NCI-H82 (cell line): Measurements from ENCODE around the gene CNPY4.

ENCODE experiments used
- DNase-seq: peaks from one replicate; lab custom pipeline; 2025; lab: John Stamatoyannopoulos, UW

CNPY4 gene

GRCh38 chr7:100091411-100092181 is 27.8 kb upstream of the CNPY4 start:
- DNase-seq: peak; percentile 69

- DNase-seq: no peak
Observed at GRCh38 chr7:100093054-100093453, 26.4 kb upstream of the CNPY4 start.

- DNase-seq: no peak
Observed at GRCh38 chr7:100093498-100093897, 25.9 kb upstream of the CNPY4 start.

GRCh38 chr7:100093925-100094486 is 25.4 kb upstream of the CNPY4 start:
- no peak for DNase-seq

- DNase-seq: no peak
Observed at GRCh38 chr7:100095289-100095688, 24.1 kb upstream of the CNPY4 start.

GRCh38 chr7:100095704-100096103 is 23.7 kb upstream of the CNPY4 start:
- no peak for DNase-seq

- DNase-seq: no peak
Observed at GRCh38 chr7:100098913-100099312, 20.5 kb upstream of the CNPY4 start.

GRCh38 chr7:100099452-100099851 is 20.0 kb upstream of the CNPY4 start:
- no peak for DNase-seq

- peak; percentile 93 for DNase-seq
Observed at GRCh38 chr7:100100420-100101015, 18.9 kb upstream of the CNPY4 start.

GRCh38 chr7:100101016-100101862 is 18.2 kb upstream of the CNPY4 start, which contains the start of the genes AP4M1 and MCM7:
AP4M1 (plus strand) TSS chr7:100101643; CDS start chr7:100101715, 72 bp downstream.
MCM7 (minus strand) TSS chr7:100101397; CDS start chr7:100101294, 103 bp downstream.
- peak; percentile 99 for DNase-seq

GRCh38 chr7:100102950-100103840 is 16.2 kb upstream of the CNPY4 start:
- no peak for DNase-seq

GRCh38 chr7:100105534-100105933 is 13.9 kb upstream of the CNPY4 start:
- DNase-seq: no peak

- DNase-seq: no peak
Observed at GRCh38 chr7:100106633-100107032, 12.8 kb upstream of the CNPY4 start.

- DNase-seq: no peak
Observed at GRCh38 chr7:100107125-100107737, 12.2 kb upstream of the CNPY4 start.

- DNase-seq: no peak
Observed at GRCh38 chr7:100107890-100108289, 11.5 kb upstream of the CNPY4 start.

GRCh38 chr7:100109521-100110163 is 9.8 kb upstream of the CNPY4 start:
- peak; percentile 31 for DNase-seq

GRCh38 chr7:100111156-100111555 is 8.3 kb upstream of the CNPY4 start:
- DNase-seq: no peak

- no peak for DNase-seq
Observed at GRCh38 chr7:100111914-100112313, 7.5 kb upstream of the CNPY4 start.

- DNase-seq: no peak
Observed at GRCh38 chr7:100115026-100115425, 4.4 kb upstream of the CNPY4 start.

- DNase-seq: peak; percentile 65
Observed at GRCh38 chr7:100118388-100119071, 904 bp upstream of the CNPY4 start.
